ENCODE measurements around the gene SLC10A7. TPM values are rescaled to one million over a fixed set of nuclear protein-coding genes. Genes with fewer than 3 reads are reported as not detected.

Gene SLC10A7
- total RNA-seq, 2 donors from 2014 or later = 10.3 to 14.4 TPM

DNA sequence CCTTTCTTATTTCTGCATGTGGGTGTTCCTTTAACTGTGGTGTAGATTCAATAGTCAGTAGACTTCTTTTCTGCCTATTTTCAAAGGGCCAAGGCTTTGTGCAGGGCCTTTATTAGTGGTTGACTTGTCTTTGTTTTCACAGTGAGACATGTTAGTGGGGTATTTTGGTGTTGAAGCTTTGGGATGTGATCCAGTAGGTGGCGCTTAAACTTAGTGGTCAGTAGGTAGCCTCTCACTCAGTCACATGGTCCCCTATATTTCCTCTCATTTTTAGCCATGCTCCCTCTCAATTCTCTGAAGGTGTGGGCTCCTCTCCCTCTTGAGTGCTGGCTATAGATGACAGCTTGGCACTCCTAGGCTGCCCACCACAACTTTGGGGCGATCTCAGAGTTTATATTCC lies 23.4 kb upstream of the SLC10A7 start:
- TF ChIP-seq, protein P1, sequence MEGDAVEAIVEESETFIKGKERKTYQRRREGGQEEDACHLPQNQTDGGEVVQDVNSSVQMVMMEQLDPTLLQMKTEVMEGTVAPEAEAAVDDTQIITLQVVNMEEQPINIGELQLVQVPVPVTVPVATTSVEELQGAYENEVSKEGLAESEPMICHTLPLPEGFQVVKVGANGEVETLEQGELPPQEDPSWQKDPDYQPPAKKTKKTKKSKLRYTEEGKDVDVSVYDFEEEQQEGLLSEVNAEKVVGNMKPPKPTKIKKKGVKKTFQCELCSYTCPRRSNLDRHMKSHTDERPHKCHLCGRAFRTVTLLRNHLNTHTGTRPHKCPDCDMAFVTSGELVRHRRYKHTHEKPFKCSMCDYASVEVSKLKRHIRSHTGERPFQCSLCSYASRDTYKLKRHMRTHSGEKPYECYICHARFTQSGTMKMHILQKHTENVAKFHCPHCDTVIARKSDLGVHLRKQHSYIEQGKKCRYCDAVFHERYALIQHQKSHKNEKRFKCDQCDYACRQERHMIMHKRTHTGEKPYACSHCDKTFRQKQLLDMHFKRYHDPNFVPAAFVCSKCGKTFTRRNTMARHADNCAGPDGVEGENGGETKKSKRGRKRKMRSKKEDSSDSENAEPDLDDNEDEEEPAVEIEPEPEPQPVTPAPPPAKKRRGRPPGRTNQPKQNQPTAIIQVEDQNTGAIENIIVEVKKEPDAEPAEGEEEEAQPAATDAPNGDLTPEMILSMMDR (IDR thresholded peaks at IDR 0.05) = no peak

DNA sequence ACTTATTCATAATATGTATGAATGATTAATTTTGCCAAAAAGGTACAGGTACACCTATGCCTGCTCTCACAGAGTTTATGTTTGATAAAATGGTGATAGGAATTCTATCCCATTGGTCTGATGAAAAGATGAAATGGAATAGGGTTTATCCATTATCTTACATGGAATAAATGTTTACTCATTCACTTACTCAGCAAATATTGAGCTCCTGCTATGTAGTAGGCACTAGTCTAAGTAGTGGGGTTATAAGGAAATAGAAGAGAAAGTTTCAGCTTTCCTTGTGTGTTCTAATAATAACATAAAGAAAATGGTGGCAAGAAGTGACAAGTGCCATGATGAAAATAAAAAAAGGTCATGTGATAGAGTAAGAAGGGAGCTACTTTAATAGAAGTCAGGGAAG lies 12.4 kb upstream of the SLC10A7 start:
- Histone ChIP-seq H3K27me3 (replicated peaks; ENCODE audit: insufficient read depth) (no peaks in the 10 kb centered on the region), H3K36me3 (no peaks in the 10 kb centered on the region), H3K27ac (no peak overlapping the region), H3K4me3 (no peak overlapping the region), H3K4me1 (ENCODE audit: control insufficient read depth in 1 of 2, low read depth in 2 of 2) (no peaks in the 10 kb centered on the region), H3K9me3 (no peaks in the 10 kb centered on the region)
- DNase-seq (ENCODE audit: low spot score) (no peak), ATAC-seq (ENCODE audit: insufficient number of reproducible peaks, low FRiP score, low read depth) (no peak)
- TF ChIP-seq, protein P1 (IDR thresholded peaks at IDR 0.05) = no peak

More for the DNA sequence above, 23.4 kb upstream of the SLC10A7 start:
- no peaks in the 10 kb centered on the region for H3K9me3 ChIP-seq
- H3K4me1 ChIP-seq (ENCODE audit: control insufficient read depth in 1 of 2, low read depth in 2 of 2) = no peaks in the 10 kb centered on the region
- DNase-seq (ENCODE audit: low spot score) (no peak), ATAC-seq (ENCODE audit: insufficient number of reproducible peaks, low FRiP score, low read depth) (no peak)
- no peaks in the 10 kb centered on the region for H3K36me3 ChIP-seq
- no peak overlapping the region for H3K4me3 ChIP-seq
- no peak overlapping the region for H3K27ac ChIP-seq
- no peaks in the 10 kb centered on the region for H3K27me3 ChIP-seq (replicated peaks; ENCODE audit: insufficient read depth)

DNA sequence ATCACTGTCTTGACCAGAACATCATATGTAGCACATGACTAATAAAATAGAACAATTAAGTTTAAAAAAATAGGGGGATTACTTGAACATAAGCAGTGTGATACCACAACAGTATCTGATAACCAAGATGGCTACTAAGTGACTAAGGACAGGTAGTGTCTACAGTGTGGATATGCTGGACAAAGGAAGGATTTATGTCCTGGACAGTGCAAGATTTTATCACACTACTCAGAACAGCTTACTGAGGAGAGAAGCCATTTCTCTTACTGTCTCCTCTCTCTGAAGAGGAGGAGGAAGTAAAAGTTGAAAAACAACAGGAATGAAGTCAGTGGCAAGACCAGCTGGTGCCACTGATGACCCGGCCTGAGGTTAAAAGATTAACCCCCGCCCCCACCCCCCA lies 4.0 kb upstream of the SLC10A7 start:
- ATAC-seq (ENCODE audit: insufficient number of reproducible peaks, low FRiP score, low read depth) (no peak), DNase-seq (ENCODE audit: low spot score) (no peak)
- TF ChIP-seq, protein P1 (IDR thresholded peaks at IDR 0.05) = no peak
- H3K9me3 ChIP-seq = no peaks in the 10 kb centered on the region
- no peak overlapping the region for H3K4me3 ChIP-seq
- H3K27me3 ChIP-seq (replicated peaks; ENCODE audit: insufficient read depth) = no peaks in the 10 kb centered on the region
- no peak overlapping the region for H3K27ac ChIP-seq
- peaks cover 0 to 7% of the 10 kb centered on the region in 2 donors for H3K4me1 ChIP-seq (ENCODE audit: control insufficient read depth in 1 of 2, low read depth in 2 of 2)
- no peaks in the 10 kb centered on the region for H3K36me3 ChIP-seq

DNA sequence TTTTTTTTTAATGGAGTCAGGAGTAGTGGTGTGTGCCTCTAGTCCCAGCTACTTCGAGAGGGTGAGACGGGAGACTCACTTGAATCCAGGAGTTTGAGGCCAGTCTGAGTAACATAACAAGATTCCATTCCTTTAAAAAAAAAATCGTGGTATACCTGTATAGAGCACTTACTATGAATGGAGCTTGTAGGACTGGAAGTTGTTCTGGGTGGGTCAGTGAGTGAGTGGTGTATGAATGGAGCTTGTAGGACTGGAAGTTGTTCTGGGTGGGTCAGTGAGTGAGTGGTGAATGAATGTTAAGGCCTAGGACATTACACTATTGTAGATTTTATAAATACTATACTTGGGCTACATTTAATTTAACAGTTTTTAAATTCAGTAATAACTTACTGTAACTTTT lies 2.9 kb upstream of the SLC10A7 start:
- Histone ChIP-seq H3K9me3 (no peaks in the 10 kb centered on the region), H3K36me3 (no peaks in the 10 kb centered on the region), H3K27me3 (replicated peaks; ENCODE audit: insufficient read depth) (no peaks in the 10 kb centered on the region), H3K4me3 (no peak overlapping the region), H3K27ac (no peak overlapping the region), H3K4me1 (ENCODE audit: control insufficient read depth in 1 of 2, low read depth in 2 of 2) (peaks cover 2 to 17% of the 10 kb centered on the region in 2 donors)
- TF ChIP-seq, protein P1 (IDR thresholded peaks at IDR 0.05) = no peak
- no peak for DNase-seq (ENCODE audit: low spot score)
- ATAC-seq (ENCODE audit: insufficient number of reproducible peaks, low FRiP score, low read depth) = no peak

DNA sequence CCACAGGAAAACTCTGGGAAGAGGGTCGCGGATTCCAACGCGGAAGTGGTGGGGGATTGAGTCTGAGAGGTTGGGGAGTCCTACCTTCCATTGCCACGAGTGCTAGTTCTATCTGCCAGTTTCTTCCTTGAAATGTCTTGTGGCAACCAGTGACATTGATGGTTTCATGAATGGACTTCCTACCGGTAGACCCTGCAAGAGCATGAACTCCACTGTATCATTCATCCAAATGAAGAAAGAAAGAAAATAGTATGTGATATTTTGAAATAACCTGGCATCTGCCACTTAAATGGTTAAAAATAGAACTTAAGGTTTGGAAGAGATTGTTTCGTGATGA lies 1.1 kb upstream of the SLC10A7 start:
- H3K4me1 ChIP-seq (ENCODE audit: control insufficient read depth in 1 of 2, low read depth in 2 of 2) = peaks cover 6 to 20% of the 10 kb centered on the region in 2 donors
- no peaks in the 10 kb centered on the region for H3K36me3 ChIP-seq
- DNase-seq (ENCODE audit: low spot score) (no peak), ATAC-seq (ENCODE audit: insufficient number of reproducible peaks, low FRiP score, low read depth) (no peak)
- peak overlapping the region; percentile 90 for H3K4me3 ChIP-seq
- H3K9me3 ChIP-seq = no peaks in the 10 kb centered on the region
- H3K27me3 ChIP-seq (replicated peaks; ENCODE audit: insufficient read depth) = no peaks in the 10 kb centered on the region
- TF ChIP-seq, protein P1 (IDR thresholded peaks at IDR 0.05) = no peak
- peak overlapping the region; percentile 36 to 44 for H3K27ac ChIP-seq
